Brain microvascular endothelial cell (primary cell): Measurements from ENCODE around the gene YIPF1.

Experiments
- DNase-seq: peaks from one replicate; pipeline ENCODE4 v3.0.0-alpha.2; 2020
- H3K27ac ChIP-seq: fragments of 250-450 bp; sonication (Bioruptor Pico); 2 replicates; pipeline ENCODE4 v1.5.1; 2020; ENCODE audit warnings: mild to moderate bottlenecking, moderate library complexity
- H3K27me3 ChIP-seq: fragments of 250-450 bp; sonication (Bioruptor Pico); replicated peaks from 2 replicates; pipeline ENCODE4 v1.5.1; 2020; ENCODE audit warnings: mild to moderate bottlenecking
- H3K36me3 ChIP-seq: fragments of 250-450 bp; sonication (Bioruptor Pico); replicated peaks from 2 replicates; pipeline ENCODE4 v1.5.1; 2020; ENCODE audit warnings: mild to moderate bottlenecking
- H3K4me3 ChIP-seq: 2 replicates; pipeline ENCODE4 v1.5.1; 2011; ENCODE audit warnings: low read depth, mild to moderate bottlenecking, control low read depth, low read length, moderate library complexity
- in situ Hi-C: cut with HindIII; loops from 2 replicates; pipeline ENCODE4 v1.10.0; 2017; ENCODE audit warnings: low sequenced_read_pairs, low pct_ligation_motif_present
- TF ChIP-seq, protein P1 (sequence below): IDR thresholded peaks from 2 replicates; pipeline ENCODE4 v1.5.1; 2011; ENCODE audit warnings: low read depth, mild to moderate bottlenecking, moderate library complexity, low read length, control low read depth, inconsistent platforms; ENCODE audit errors: missing control alignments

YIPF1 gene

DNA sequence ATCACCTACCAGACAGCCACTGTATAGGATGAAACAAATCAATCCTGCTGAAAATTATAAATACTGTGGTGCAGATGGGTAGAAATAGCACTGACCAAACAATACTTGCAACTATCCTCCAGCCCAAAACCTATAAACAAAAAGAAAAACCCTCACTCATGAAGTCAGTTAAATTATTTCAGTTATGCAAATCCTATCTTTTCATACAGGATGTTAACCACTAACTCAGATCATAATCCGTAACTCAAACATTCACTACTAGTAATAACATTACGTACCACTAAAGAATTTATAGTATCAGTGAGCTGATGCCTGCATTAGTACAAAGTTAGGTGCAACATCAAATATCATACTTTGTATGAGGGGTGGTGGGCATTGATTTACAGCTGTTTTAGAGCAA is 54.1 kb downstream of the YIPF1 start:
- in situ Hi-C loops, result no loop called here
- H3K27me3 ChIP-seq, result no peaks in the 10 kb centered on the region
- no peak overlapping the region for H3K4me3 ChIP-seq
- H3K36me3 ChIP-seq, result no peaks in the 10 kb centered on the region
- TF ChIP-seq, protein P1, sequence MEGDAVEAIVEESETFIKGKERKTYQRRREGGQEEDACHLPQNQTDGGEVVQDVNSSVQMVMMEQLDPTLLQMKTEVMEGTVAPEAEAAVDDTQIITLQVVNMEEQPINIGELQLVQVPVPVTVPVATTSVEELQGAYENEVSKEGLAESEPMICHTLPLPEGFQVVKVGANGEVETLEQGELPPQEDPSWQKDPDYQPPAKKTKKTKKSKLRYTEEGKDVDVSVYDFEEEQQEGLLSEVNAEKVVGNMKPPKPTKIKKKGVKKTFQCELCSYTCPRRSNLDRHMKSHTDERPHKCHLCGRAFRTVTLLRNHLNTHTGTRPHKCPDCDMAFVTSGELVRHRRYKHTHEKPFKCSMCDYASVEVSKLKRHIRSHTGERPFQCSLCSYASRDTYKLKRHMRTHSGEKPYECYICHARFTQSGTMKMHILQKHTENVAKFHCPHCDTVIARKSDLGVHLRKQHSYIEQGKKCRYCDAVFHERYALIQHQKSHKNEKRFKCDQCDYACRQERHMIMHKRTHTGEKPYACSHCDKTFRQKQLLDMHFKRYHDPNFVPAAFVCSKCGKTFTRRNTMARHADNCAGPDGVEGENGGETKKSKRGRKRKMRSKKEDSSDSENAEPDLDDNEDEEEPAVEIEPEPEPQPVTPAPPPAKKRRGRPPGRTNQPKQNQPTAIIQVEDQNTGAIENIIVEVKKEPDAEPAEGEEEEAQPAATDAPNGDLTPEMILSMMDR, result no peak
- peak; percentile 1 for DNase-seq
- H3K27ac ChIP-seq, result peak overlapping the region; percentile 21

DNA sequence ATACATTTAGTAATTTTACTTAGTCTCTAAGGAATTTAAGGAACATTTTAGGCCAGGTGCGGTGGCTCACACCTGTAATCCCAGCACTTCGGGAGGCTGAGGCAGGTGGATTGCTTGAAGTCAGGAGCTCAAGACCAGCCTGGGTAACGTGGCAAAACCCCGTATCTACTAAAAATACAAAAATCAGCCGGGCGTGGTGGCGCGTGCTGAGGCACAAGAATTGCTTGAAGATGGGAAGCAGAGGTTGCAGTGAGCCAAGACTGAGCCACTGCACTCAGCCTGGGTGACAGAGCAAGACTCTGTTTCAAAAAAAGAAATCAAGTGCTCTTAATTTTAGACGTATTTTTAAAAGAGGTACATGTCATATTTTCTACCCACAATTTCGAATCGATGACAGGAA is 54.8 kb downstream of the YIPF1 start:
- Histone ChIP-seq H3K27ac (no peak overlapping the region), H3K27me3 (no peaks in the 10 kb centered on the region), H3K4me3 (no peak overlapping the region), H3K36me3 (no peaks in the 10 kb centered on the region)
- no peak for DNase-seq
- in situ Hi-C loops, result no loop called here
- TF ChIP-seq, protein P1, result no peak

DNA sequence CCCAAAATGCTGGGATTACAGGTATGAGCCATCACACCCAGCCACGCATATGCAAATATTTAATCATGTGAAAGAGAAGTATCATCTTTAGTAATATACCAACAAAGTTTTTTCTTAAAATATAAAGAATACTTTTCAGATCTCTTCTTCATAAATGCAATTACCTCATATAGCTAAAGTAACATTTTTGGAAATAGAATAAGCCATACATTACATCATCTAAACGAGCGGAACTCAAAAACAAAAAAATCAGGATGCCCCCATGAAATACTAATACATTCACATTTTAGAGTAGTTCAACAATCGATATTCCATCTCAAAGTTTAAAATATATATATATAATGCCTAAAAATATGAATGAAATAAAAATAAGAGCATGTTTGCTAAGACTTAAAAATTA is 56.2 kb downstream of the YIPF1 start:
- H3K27ac ChIP-seq, result no peak overlapping the region
- no peaks in the 10 kb centered on the region for H3K36me3 ChIP-seq
- no peak for DNase-seq
- in situ Hi-C loops, result no loop called here
- H3K27me3 ChIP-seq, result no peaks in the 10 kb centered on the region
- no peak overlapping the region for H3K4me3 ChIP-seq
- TF ChIP-seq, protein P1, result no peak

DNA sequence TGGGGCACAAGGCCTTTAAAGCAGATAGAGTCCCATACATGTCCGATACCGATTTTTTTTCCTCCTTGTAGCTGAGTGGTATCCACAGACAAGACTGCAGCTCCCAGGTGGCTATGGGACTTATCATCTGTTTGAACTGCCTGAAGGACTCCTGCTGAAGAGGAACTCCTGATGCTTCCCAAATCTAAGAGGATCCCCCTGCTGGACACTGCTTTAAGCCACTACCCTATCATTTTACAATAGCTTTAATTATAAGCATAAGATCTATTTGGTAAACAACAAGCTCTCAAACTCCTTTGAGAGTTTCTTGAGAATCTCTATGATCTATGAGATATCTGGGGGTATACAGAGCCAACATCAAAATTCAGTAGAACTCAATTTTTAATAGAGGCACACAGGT is 63.2 kb downstream of the YIPF1 start:
- TF ChIP-seq, protein P1, result peak; percentile 56
- H3K27ac ChIP-seq, result no peak overlapping the region
- DNase-seq, result no peak
- in situ Hi-C loops, result no loop called here
- no peaks in the 10 kb centered on the region for H3K27me3 ChIP-seq
- H3K36me3 ChIP-seq, result no peaks in the 10 kb centered on the region
- no peak overlapping the region for H3K4me3 ChIP-seq

DNA sequence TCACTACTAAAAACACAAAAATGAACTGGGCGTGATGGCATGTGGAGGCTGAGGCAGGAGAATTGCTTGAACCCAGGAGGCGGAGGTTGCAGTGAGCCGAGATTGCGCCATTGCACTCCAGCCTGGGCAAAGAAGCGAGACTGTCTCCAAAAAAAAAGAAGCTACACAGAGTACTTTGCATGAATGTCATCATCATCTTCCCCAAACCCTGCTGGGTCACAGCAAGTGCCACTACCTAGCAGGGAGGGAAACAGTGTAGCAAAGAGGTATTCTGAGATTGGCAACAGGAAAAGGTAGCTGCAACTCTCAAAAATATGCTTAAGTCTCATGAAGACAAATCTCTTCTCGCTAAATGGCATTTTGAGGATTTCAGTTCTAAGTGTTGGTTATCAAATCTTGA is 64.3 kb downstream of the YIPF1 start:
- H3K27me3 ChIP-seq, result no peaks in the 10 kb centered on the region
- H3K36me3 ChIP-seq, result no peaks in the 10 kb centered on the region
- H3K4me3 ChIP-seq, result no peak overlapping the region
- H3K27ac ChIP-seq, result no peak overlapping the region
- in situ Hi-C loops, result no loop called here
- DNase-seq, result no peak
- TF ChIP-seq, protein P1, result no peak

DNA sequence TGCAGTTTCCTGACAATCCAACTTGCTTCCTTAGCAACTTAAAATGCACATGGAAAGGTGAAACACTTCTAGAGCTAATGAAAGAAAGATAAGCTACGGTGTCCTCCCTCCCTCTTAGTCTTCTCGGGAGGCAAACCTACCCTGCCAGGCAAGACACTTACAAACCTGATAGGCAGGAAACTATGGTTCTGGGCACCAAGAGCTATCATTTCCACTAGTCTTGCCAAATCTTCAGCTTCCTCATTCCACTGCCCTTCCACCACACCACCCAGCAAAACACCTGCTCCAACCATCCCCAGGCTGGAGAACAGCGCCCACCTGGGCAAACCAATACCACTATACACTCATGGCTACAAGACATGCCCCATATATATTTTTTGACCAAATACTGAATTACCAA is 66.7 kb downstream of the YIPF1 start:
- no peaks in the 10 kb centered on the region for H3K36me3 ChIP-seq
- no peaks in the 10 kb centered on the region for H3K27me3 ChIP-seq
- H3K27ac ChIP-seq, result no peak overlapping the region
- in situ Hi-C loops, result no loop called here
- H3K4me3 ChIP-seq, result no peak overlapping the region
- DNase-seq, result no peak
- TF ChIP-seq, protein P1, result no peak
